Measurements from ENCODE around the gene WWTR1.

- TF ChIP-seq MXI1 (IDR thresholded peaks at IDR 0.05; ENCODE audit: borderline replicate concordance, low read depth, low read length) (no peak), POLR2A (IDR thresholded peaks at IDR 0.05; ENCODE audit: low read depth, low read length) (no peak), RCOR1 (IDR thresholded peaks at IDR 0.05; ENCODE audit: insufficient replicate concordance, low read length) (no peak), CEBPB (IDR thresholded peaks at IDR 0.05; ENCODE audit: low read depth, low read length) (no peak), RAD21 (IDR thresholded peaks at IDR 0.05; ENCODE audit: low read length) (peak; percentile 63), RFX5 (IDR thresholded peaks at IDR 0.05; ENCODE audit: low read depth, low read length) (no peak), CHD1 (IDR thresholded peaks at IDR 0.05; ENCODE audit: low read depth, low read length) (no peak), SMC3 (IDR thresholded peaks at IDR 0.05; ENCODE audit: low read depth, low read length) (peak; percentile 56)
- TF ChIP-seq, protein P1, sequence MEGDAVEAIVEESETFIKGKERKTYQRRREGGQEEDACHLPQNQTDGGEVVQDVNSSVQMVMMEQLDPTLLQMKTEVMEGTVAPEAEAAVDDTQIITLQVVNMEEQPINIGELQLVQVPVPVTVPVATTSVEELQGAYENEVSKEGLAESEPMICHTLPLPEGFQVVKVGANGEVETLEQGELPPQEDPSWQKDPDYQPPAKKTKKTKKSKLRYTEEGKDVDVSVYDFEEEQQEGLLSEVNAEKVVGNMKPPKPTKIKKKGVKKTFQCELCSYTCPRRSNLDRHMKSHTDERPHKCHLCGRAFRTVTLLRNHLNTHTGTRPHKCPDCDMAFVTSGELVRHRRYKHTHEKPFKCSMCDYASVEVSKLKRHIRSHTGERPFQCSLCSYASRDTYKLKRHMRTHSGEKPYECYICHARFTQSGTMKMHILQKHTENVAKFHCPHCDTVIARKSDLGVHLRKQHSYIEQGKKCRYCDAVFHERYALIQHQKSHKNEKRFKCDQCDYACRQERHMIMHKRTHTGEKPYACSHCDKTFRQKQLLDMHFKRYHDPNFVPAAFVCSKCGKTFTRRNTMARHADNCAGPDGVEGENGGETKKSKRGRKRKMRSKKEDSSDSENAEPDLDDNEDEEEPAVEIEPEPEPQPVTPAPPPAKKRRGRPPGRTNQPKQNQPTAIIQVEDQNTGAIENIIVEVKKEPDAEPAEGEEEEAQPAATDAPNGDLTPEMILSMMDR (conservative IDR thresholded peaks at IDR 0.05; ENCODE audit: low read depth, low read length) = peak; percentile 60
- TF ChIP-seq, protein P2, sequence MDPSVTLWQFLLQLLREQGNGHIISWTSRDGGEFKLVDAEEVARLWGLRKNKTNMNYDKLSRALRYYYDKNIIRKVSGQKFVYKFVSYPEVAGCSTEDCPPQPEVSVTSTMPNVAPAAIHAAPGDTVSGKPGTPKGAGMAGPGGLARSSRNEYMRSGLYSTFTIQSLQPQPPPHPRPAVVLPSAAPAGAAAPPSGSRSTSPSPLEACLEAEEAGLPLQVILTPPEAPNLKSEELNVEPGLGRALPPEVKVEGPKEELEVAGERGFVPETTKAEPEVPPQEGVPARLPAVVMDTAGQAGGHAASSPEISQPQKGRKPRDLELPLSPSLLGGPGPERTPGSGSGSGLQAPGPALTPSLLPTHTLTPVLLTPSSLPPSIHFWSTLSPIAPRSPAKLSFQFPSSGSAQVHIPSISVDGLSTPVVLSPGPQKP (IDR thresholded peaks at IDR 0.05; ENCODE audit: borderline replicate concordance, low read depth, low read length) = no peak
- TF ChIP-seq, protein P3, sequence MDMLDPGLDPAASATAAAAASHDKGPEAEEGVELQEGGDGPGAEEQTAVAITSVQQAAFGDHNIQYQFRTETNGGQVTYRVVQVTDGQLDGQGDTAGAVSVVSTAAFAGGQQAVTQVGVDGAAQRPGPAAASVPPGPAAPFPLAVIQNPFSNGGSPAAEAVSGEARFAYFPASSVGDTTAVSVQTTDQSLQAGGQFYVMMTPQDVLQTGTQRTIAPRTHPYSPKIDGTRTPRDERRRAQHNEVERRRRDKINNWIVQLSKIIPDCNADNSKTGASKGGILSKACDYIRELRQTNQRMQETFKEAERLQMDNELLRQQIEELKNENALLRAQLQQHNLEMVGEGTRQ (IDR thresholded peaks at IDR 0.05; ENCODE audit: low read depth, low read length) = no peak
Measured at GRCh38 chr3:149489060-149489690, 168.7 kb downstream of the WWTR1 start.

All from IMR-90 (cell line).